Activated T-cell treated with anti-CD3 and anti-CD28 coated beads, Interleukin-2, amount 50 U/mL, for 72 hours (primary cell): Measurements from ENCODE around the gene PPM1F. TPM values are rescaled to one million over a fixed set of nuclear protein-coding genes. Genes with fewer than 3 reads are reported as not detected.

Experiments
- ATAC-seq, 2 donors: fragments of 150-1000 bp; cut with Tn5 transposase; replicated peaks in 1 of 2; 2 replicates each; pipeline ENCODE4 v1.10.0; 2021; ENCODE audit warnings: moderate library complexity in 2 of 2, mild to moderate bottlenecking in 1 of 2
- DNase-seq, 2 donors: peaks; one replicate each; pipeline ENCODE4 v3.0.0; 2021 to 2022; ENCODE audit warnings: mixed read lengths in 1 of 2
- H3K27ac Mint-ChIP-seq: one replicate; pipeline ENCODE4 v1.8.0; 2022; ENCODE audit warnings: mild to moderate bottlenecking, moderate library complexity, mixed read lengths
- H3K27me3 Mint-ChIP-seq: one replicate; pipeline ENCODE4 v1.8.0; 2022; ENCODE audit warnings: low read depth, mixed read lengths
- H3K36me3 Mint-ChIP-seq, 2 donors: one replicate each; pipeline ENCODE4 v1.8.0; 2022; ENCODE audit warnings: mixed read lengths in 2 of 2, mild to moderate bottlenecking in 1 of 2; ENCODE audit not compliant: insufficient read depth in 2 of 2
- H3K4me1 Mint-ChIP-seq: one replicate; pipeline ENCODE4 v1.8.0; 2022; ENCODE audit warnings: low read depth, mixed read lengths
- H3K4me3 Mint-ChIP-seq, 2 donors: one replicate each; pipeline ENCODE4 v1.8.0; 2022; ENCODE audit warnings: mild to moderate bottlenecking in 2 of 2, mixed read lengths in 2 of 2, moderate library complexity in 2 of 2
- H3K9me3 Mint-ChIP-seq, 2 donors: one replicate each; pipeline ENCODE4 v1.8.0; 2022; ENCODE audit warnings: mixed read lengths in 2 of 2
- total RNA-seq, 2 donors: library from RNA; stranded (reverse); gene quantifications; one replicate each; pipeline ENCODE4 v1.2.3, GENCODE V29; 2022

PPM1F gene
- total RNA-seq, 2 donors from 2014 or later: 13.0 to 21.8 TPM

DNA sequence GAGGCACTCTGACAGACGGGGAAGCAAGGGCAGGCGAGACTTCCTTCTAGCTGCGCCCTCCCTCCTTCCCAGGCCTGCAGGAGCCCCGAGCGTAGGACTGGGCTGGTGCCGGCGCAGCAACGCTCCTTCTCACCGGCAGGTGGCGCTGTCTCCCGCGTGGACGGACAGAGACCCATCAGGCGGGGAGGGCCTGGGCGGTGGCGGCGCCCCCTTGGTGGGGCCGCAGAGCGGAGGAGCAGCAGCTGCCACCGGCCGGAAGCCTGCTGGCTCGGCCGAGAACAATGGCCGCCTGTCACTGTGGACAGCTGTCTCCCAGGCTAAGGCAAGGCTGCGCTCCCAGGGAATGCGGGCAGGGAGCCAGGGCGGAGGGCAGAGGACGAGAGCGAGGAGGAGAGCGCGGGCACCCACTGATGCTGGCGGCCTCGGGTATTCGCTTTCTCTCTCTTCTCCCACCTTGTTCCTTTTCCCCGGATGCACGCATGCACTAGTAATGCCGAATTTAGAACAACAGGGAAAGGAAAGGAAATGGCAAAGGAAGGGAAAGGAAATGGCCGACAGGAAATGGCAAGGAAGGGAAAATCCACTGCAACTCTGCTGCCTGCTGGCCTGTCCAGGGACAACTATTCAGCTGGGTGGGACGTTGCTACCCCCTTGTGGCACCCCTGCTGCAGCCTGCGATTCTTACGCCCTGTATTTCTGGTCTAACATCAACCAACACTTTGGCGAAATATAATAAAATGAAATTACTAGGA is 14.4 kb downstream of the PPM1F start:
- Mint-ChIP-seq H3K27ac (peak overlapping the region; percentile 33), H3K4me1 (peaks cover 42% of the 10 kb centered on the region), H3K4me3 (peak overlapping the region; percentile 89), H3K36me3 (peaks cover 0 to 5% of the 10 kb centered on the region in 2 donors), H3K9me3 (no peaks in the 10 kb centered on the region), H3K27me3 (no peaks in the 10 kb centered on the region)
- DNase-seq (peak; percentile 91 to 94), ATAC-seq (peak; percentile 96)

DNA sequence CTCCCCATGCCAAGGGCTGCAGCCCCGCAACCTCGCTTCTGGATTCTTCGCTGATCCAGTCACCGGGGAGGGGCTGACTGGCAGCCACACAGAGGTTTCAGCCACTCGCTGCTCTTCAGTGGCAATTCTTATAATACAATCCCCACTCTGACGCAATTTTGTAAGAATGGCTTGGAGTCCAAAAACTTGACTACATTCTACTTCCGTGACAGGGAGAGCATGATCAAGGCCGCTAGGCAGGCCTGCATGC is 14.9 kb downstream of the PPM1F start:
- Mint-ChIP-seq H3K27ac (no peak overlapping the region), H3K4me3 (peak overlapping the region; percentile 89), H3K36me3 (peaks cover 0 to 5% of the 10 kb centered on the region in 2 donors), H3K9me3 (no peaks in the 10 kb centered on the region), H3K4me1 (peaks cover 38% of the 10 kb centered on the region), H3K27me3 (no peaks in the 10 kb centered on the region)
- DNase-seq (no peak), ATAC-seq (no peak)

DNA sequence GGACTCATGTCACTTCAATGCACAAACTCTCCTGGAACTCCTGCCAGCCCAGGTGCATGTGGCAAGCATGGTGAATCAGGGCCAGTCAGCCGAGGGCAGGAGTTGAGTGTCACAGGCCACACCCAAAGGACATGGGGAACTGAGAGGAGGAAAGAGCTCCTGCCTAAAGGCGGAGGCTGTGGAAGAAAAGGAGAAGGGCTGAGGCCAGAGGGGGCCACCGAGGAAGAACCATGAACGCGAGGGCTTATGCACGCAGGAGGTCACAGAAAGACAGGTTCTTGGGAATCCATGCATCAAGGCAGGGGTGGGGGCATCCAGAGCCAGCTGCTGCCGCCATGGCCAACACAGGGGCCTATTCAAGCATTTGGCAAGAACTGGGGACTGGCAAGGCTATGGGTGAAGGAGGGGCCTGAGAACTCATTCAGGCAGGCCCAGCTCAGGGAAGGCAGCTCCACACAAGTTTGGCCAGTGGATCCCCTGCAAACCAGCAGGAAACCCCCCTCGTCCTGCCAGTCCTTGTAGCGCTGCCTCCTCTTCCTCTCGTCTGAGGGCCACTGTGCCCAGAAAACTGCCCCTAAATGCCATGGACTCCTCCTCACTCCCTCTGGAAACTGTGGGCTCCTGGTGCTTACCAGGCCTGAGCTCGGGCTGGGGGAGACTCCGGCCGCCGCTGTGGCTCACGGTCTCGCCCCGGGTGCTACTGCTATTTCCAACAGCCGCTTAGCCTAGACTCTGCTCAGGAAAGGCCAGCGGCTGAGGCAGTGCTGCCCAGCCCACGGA is 15.4 kb downstream of the PPM1F start:
- DNase-seq (no peak), ATAC-seq (no peak)
- no peaks in the 10 kb centered on the region for H3K9me3 Mint-ChIP-seq
- peaks cover 0 to 5% of the 10 kb centered on the region in 2 donors for H3K36me3 Mint-ChIP-seq
- no peaks in the 10 kb centered on the region for H3K27me3 Mint-ChIP-seq
- H3K27ac Mint-ChIP-seq: no peak overlapping the region
- peaks cover 33% of the 10 kb centered on the region for H3K4me1 Mint-ChIP-seq
- no peak overlapping the region for H3K4me3 Mint-ChIP-seq

DNA sequence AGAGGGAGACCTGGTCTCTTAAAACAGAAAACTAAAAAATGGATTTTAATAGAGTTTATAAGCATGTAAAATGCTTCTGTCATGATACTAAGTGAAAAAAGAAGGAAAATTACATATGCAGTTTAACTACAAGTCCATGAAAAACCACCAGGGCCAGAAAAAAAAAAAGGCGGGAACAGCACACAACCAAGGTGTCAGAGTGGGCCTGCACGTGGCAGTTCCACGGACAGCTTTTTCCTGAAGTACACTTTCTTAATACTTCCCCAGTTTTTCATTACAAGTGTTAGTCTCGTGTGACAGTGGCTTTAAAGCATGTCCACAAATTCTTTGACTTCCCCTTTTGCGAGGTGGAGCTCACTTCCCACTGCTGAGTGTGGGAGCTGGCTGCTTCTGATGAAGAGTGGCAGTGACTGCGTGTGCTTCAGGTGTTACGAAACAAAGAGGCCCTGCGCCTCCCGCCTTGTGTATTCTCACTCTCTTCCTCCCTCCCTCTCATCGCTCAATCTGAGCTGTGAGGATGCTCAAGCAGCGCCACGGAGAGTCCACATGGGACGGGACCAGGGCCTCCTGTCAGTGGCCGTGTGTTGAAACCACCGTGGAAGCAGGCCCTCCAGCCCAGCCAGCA is 16.4 kb downstream of the PPM1F start:
- Mint-ChIP-seq H3K4me3 (no peak overlapping the region), H3K27me3 (no peaks in the 10 kb centered on the region), H3K27ac (no peak overlapping the region), H3K36me3 (peaks cover 0 to 5% of the 10 kb centered on the region in 2 donors), H3K4me1 (peaks cover 23% of the 10 kb centered on the region), H3K9me3 (no peaks in the 10 kb centered on the region)
- no peak for ATAC-seq
- no peak for DNase-seq

DNA sequence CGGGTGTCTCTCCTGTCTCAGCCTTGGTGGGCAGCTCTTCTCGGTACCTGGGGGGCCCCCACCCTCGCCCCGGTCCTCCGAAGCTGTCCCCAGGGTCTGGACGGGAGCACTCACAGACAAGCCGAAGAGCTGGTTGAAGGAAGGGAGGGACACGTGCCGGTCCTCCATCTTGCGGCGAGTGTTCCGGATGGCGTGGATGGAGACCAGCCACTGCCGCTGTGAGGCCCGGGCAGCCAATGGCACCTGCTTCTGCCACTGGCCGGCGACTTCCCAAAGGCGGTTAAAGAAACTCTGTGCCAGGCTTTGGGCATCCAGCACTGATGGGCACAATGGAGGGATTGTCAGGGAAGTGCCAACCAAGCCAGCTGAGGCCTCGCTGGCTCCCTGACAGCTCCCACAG is 18.7 kb downstream of the PPM1F start:
- Mint-ChIP-seq H3K27ac (no peak overlapping the region), H3K36me3 (peaks cover 0 to 5% of the 10 kb centered on the region in 2 donors), H3K4me3 (no peak overlapping the region), H3K4me1 (peaks cover 12% of the 10 kb centered on the region), H3K27me3 (no peaks in the 10 kb centered on the region), H3K9me3 (no peaks in the 10 kb centered on the region)
- DNase-seq (no peak), ATAC-seq (no peak)

DNA sequence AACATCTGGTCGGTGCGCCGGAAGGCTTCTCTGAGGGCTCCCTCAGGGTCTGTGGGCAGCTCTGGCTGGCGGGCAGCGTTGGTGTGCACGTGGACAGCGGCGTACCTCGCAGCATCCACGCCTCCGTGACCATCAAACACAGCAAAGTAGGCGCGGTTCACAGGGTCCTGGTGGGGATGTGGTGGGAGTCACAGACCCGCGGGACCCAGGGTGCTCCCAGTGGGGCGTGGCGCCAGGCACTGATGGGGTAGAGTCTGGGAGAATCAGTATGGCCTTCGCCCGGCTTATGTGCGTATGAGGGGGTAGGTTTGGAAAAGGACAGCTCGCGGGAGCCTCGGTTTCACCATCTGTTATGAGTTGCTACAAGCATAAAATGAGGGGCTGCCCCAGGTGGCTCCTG is 19.2 kb downstream of the PPM1F start:
- peaks cover 9% of the 10 kb centered on the region for H3K4me1 Mint-ChIP-seq
- no peak overlapping the region for H3K4me3 Mint-ChIP-seq
- H3K9me3 Mint-ChIP-seq: no peaks in the 10 kb centered on the region
- no peak for ATAC-seq
- peaks cover 0 to 5% of the 10 kb centered on the region in 2 donors for H3K36me3 Mint-ChIP-seq
- no peak for DNase-seq
- no peak overlapping the region for H3K27ac Mint-ChIP-seq
- no peaks in the 10 kb centered on the region for H3K27me3 Mint-ChIP-seq

DNA sequence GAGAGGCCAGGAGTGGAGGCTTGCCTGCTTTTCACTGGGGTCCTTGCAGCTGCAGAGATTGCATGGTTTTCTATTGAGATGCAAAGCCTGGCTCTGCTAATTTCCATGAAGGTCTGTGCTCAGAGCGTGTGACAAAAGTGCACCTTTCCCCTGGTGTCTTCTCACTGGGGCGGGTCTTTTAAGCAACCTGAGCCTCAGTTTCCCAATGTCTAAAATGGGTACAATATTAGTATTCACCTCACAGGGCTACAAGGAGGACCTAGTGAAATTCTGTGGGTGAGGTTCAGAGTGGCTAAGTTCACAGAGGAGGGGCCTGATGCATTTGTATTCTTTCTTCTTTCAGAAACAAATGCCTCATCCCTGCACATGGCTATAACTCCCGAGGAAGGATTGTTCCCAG is 20.3 kb downstream of the PPM1F start:
- Mint-ChIP-seq H3K4me1 (no peaks in the 10 kb centered on the region), H3K27ac (no peak overlapping the region), H3K27me3 (no peaks in the 10 kb centered on the region), H3K4me3 (no peak overlapping the region), H3K36me3 (peaks cover 0 to 5% of the 10 kb centered on the region in 2 donors), H3K9me3 (no peaks in the 10 kb centered on the region)
- no peak for DNase-seq
- ATAC-seq: no peak

DNA sequence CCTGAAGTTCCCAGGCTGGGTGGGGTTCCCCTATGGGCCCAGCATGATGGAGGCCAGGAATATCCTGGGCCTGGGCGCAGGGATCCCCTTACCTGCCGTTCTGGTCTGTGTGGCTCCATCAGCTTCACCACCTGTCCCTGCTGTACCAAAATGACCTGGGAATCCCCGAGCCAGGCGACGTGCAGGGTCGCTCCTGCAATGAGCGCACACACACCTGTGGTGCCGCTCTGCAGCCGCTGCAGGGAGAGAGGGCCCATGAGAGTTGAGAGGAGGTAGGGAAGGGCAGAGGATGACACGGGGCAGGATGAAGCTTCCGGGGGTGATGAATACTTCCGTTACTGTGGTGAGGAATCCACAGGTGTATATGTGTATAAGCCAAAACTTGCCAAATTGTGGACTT is 21.6 kb downstream of the PPM1F start:
- no peak overlapping the region for H3K4me3 Mint-ChIP-seq
- DNase-seq (no peak), ATAC-seq (no peak)
- peaks cover 0 to 5% of the 10 kb centered on the region in 2 donors for H3K36me3 Mint-ChIP-seq
- H3K4me1 Mint-ChIP-seq: no peaks in the 10 kb centered on the region
- H3K27ac Mint-ChIP-seq: no peak overlapping the region
- no peaks in the 10 kb centered on the region for H3K27me3 Mint-ChIP-seq
- H3K9me3 Mint-ChIP-seq: no peaks in the 10 kb centered on the region

DNA sequence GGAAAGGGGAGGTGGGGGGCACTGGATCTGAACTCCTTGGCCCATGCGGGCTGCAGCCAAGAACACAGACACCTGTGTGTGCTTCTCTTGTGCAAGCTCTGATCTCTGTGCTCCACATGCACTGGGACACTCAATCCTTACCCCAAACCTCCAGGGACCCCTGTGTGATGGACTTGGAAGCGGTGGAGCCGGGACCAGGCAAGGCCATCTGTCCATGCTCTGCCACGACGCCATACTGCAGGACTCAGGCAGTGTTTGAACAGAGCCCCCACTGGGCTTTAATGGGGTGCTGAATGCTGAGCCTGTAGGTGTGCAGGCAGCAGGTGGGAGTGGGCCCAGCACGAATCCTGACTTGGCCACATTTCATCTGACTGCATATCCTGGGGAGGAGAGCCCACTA is 23.4 kb downstream of the PPM1F start:
- ATAC-seq: no peak
- no peak overlapping the region for H3K4me3 Mint-ChIP-seq

DNA sequence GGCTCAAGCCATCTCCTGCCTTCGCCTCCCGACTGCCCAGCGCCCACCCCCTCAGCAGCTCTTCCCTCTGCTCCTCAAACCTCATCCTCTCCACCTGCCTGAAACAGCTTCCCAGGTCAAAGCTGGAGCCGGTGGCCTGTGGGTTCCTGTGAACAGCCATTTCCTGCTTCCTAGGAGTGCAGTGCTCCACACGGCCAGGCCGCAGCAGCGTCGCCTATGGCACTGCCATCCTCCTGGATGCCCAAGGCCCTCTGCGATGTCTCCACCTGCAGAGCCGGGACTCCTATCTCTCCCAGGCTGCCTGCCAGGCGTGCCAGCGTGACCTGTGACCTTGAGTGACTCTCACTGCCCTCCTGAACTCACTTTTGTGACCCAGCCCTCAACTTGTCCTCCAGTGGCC is 24.6 kb downstream of the PPM1F start:
- no peak for DNase-seq
- H3K36me3 Mint-ChIP-seq: no peaks in the 10 kb centered on the region
- H3K4me1 Mint-ChIP-seq: no peaks in the 10 kb centered on the region
- no peak for ATAC-seq
- H3K9me3 Mint-ChIP-seq: no peaks in the 10 kb centered on the region
- H3K4me3 Mint-ChIP-seq: no peak overlapping the region
- H3K27me3 Mint-ChIP-seq: no peaks in the 10 kb centered on the region
- no peak overlapping the region for H3K27ac Mint-ChIP-seq

More for the DNA sequence above, 23.4 kb downstream of the PPM1F start:
- Mint-ChIP-seq H3K4me1 (no peaks in the 10 kb centered on the region), H3K9me3 (no peaks in the 10 kb centered on the region), H3K27me3 (no peaks in the 10 kb centered on the region), H3K27ac (no peak overlapping the region), H3K36me3 (no peaks in the 10 kb centered on the region)
- no peak for DNase-seq

DNA sequence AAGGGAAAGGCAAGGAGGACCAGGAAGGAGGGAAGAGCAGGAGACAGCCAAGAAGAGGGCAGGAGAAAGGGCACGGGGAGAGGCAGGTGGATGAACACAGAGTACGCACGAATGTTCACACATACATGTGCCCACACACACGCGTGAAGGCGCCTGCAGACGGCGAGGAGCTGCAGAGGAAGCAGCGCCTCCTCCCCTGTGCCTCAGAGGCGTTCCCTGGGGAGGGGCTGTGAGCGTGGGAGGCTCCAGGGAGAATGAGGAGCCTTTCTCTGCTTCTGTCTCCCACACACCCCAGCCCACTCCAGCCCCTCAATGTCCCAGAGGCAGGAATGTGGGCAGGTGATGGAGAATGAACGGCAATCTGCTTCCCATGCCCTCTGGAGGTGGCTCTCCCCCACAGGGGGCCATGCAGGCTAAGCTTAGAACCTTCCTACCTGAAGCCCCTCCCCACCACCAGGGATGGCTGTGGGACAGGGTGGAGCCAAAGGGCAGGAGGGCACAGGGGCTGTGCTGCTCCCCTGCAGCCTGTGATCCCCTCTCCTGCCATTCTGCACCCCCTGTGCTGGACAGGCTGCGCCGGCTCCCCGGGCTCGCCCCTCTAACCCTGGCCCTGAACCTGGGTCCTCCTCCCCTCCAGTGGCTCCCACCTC is 25.3 kb downstream of the PPM1F start:
- Mint-ChIP-seq H3K36me3 (no peaks in the 10 kb centered on the region), H3K4me1 (no peaks in the 10 kb centered on the region), H3K4me3 (no peak overlapping the region), H3K9me3 (no peaks in the 10 kb centered on the region), H3K27ac (no peak overlapping the region), H3K27me3 (no peaks in the 10 kb centered on the region)
- DNase-seq: no peak
- no peak for ATAC-seq

DNA sequence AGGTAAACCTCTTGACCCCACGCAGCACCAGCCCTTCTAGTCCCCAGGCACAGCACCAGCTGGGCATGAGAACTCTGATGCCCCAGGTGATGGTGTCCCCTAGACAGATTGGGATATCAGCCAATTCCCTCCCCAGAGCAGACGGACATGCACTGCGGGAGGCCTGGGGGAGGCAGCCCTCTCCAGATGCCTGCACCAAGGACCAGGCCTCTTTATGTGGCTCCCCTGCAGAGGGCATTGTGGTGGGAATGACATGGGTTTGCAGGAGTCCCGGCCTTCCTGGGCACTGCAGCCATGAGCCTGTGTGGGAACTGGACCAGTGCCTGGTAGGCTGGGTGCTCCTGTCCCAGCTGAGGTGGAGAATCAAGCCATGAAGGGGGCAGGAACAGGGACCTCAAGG is 25.9 kb downstream of the PPM1F start:
- Mint-ChIP-seq H3K27me3 (no peaks in the 10 kb centered on the region), H3K4me1 (no peaks in the 10 kb centered on the region), H3K36me3 (no peaks in the 10 kb centered on the region), H3K9me3 (no peaks in the 10 kb centered on the region), H3K4me3 (no peak overlapping the region), H3K27ac (no peak overlapping the region)
- DNase-seq: no peak
- no peak for ATAC-seq

DNA sequence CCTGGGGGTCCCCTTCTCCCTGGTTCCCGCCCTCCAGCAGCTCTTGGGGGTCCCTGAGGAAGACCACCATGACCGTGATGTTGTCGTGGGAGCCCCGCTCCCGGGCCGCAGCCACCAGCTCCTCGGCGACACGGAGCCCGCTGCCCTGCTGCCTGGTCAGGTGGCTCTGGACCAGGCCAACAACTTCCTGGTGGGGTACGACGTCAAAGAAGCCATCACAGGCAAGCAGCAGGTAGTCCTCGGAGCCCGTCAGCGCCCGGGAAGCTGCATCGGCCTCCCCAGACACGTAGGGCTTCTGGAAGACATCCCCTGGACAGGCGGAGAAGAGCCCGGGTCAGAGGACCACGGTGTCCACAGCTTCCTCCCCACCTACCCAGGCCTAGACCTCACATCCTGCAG is 29.5 kb downstream of the PPM1F start:
- no peak overlapping the region for H3K4me3 Mint-ChIP-seq
- H3K27ac Mint-ChIP-seq: no peak overlapping the region
- H3K36me3 Mint-ChIP-seq: no peaks in the 10 kb centered on the region
- no peak for DNase-seq
- ATAC-seq: no peak
- no peaks in the 10 kb centered on the region for H3K9me3 Mint-ChIP-seq
- no peaks in the 10 kb centered on the region for H3K4me1 Mint-ChIP-seq
- H3K27me3 Mint-ChIP-seq: no peaks in the 10 kb centered on the region
